Measurements from ENCODE around the gene HRAS. TPM values are rescaled to one million over a fixed set of nuclear protein-coding genes. Genes with fewer than 3 reads are reported as not detected.

HRAS gene
- total RNA-seq, 1 experiment from 2014 or later: 47.2 TPM

GRCh38 chr11:556662-557256 lies 21.4 kb upstream of the HRAS start:
- POLR2A ChIA-PET (ENCODE audit: unreplicated experiment): no interaction called here
- intact Hi-C loops (cut with micrococcal nuclease; ENCODE audit: unreplicated experiment): no loop called here

GRCh38 chr11:555780-556661 lies 20.6 kb upstream of the HRAS start:
- Histone ChIP-seq H3K9me3 (ENCODE audit: insufficient read depth, low read depth) (no peaks in the 10 kb centered on the region), H3K9me2 (ENCODE audit: insufficient read depth) (no peaks in the 10 kb centered on the region), H3F3A (ENCODE audit: insufficient read depth, low read depth) (peaks cover 11% of the 10 kb centered on the region; the same call in 1 of the 2 replicates), H3K79me2 (ENCODE audit: low read depth) (no peaks in the 10 kb centered on the region), H3K27ac (no peak overlapping the region), H3K36me3 (ENCODE audit: low read depth) (no peaks in the 10 kb centered on the region), H2AFZ (no peak overlapping the region), H3K4me1 (replicated peaks; ENCODE audit: insufficient read depth) (no peaks in the 10 kb centered on the region), H4K20me1 (ENCODE audit: insufficient read depth) (no peaks in the 10 kb centered on the region), H3K27me3 (ENCODE audit: insufficient read depth, low read depth) (no peaks in the 10 kb centered on the region), H3K4me2 (no peak overlapping the region), H3K4me3 (no peak overlapping the region)
- BruUV-seq (replicated peaks): no TSS peak
- no peak for DNase-seq
- ChIA-PET POLR2A (ENCODE audit: unreplicated experiment) (no interaction called here), CTCF (no interaction called here)
- intact Hi-C loops (cut with micrococcal nuclease; ENCODE audit: unreplicated experiment): no loop called here
- TF ChIP-seq, protein P1, sequence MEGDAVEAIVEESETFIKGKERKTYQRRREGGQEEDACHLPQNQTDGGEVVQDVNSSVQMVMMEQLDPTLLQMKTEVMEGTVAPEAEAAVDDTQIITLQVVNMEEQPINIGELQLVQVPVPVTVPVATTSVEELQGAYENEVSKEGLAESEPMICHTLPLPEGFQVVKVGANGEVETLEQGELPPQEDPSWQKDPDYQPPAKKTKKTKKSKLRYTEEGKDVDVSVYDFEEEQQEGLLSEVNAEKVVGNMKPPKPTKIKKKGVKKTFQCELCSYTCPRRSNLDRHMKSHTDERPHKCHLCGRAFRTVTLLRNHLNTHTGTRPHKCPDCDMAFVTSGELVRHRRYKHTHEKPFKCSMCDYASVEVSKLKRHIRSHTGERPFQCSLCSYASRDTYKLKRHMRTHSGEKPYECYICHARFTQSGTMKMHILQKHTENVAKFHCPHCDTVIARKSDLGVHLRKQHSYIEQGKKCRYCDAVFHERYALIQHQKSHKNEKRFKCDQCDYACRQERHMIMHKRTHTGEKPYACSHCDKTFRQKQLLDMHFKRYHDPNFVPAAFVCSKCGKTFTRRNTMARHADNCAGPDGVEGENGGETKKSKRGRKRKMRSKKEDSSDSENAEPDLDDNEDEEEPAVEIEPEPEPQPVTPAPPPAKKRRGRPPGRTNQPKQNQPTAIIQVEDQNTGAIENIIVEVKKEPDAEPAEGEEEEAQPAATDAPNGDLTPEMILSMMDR (conservative IDR thresholded peaks at IDR 0.05): no peak
- TF ChIP-seq EZH2 (IDR thresholded peaks at IDR 0.05; ENCODE audit: low read depth): no peak

More at GRCh38 chr11:556662-557256, 21.4 kb upstream of the HRAS start:
- DNase-seq: no peak
- BruUV-seq (replicated peaks): no TSS peak
- Histone ChIP-seq H3K27ac (no peak overlapping the region), H2AFZ (no peak overlapping the region), H3K9me3 (ENCODE audit: insufficient read depth, low read depth) (no peaks in the 10 kb centered on the region), H3K4me1 (replicated peaks; ENCODE audit: insufficient read depth) (no peaks in the 10 kb centered on the region), H3K9me2 (ENCODE audit: insufficient read depth) (no peaks in the 10 kb centered on the region), H3K27me3 (ENCODE audit: insufficient read depth, low read depth) (no peaks in the 10 kb centered on the region), H3K79me2 (ENCODE audit: low read depth) (peaks cover 5% of the 10 kb centered on the region; the same call in 1 of the 2 replicates), H3F3A (ENCODE audit: insufficient read depth, low read depth) (peaks cover 11% of the 10 kb centered on the region; the same call in 1 of the 2 replicates), H3K4me3 (no peak overlapping the region), H4K20me1 (ENCODE audit: insufficient read depth) (no peaks in the 10 kb centered on the region; the same call in 1 of the 2 replicates), H3K4me2 (no peak overlapping the region), H3K36me3 (ENCODE audit: low read depth) (no peaks in the 10 kb centered on the region)
- TF ChIP-seq, protein P1 (conservative IDR thresholded peaks at IDR 0.05): no peak
- TF ChIP-seq EZH2 (IDR thresholded peaks at IDR 0.05; ENCODE audit: low read depth): no peak
- CTCF ChIA-PET: no interaction called here

GRCh38 chr11:555227-555779 lies 19.9 kb upstream of the HRAS start:
- Histone ChIP-seq H3K27me3 (ENCODE audit: insufficient read depth, low read depth) (no peaks in the 10 kb centered on the region), H3F3A (ENCODE audit: insufficient read depth, low read depth) (peaks cover 11% of the 10 kb centered on the region; the same call in 1 of the 2 replicates), H3K4me2 (no peak overlapping the region), H3K9me3 (ENCODE audit: insufficient read depth, low read depth) (no peaks in the 10 kb centered on the region), H2AFZ (no peak overlapping the region), H3K4me3 (no peak overlapping the region), H3K4me1 (replicated peaks; ENCODE audit: insufficient read depth) (no peaks in the 10 kb centered on the region), H3K9me2 (ENCODE audit: insufficient read depth) (no peaks in the 10 kb centered on the region), H3K36me3 (ENCODE audit: low read depth) (no peaks in the 10 kb centered on the region), H4K20me1 (ENCODE audit: insufficient read depth) (no peaks in the 10 kb centered on the region), H3K27ac (no peak overlapping the region), H3K79me2 (ENCODE audit: low read depth) (no peaks in the 10 kb centered on the region)
- CTCF ChIA-PET: interaction anchor here (1.2 kb wide), 1 partner anchor 171 kb away, joined by 3 read pairs; no protein-coding TSS in a partner anchor
- intact Hi-C loops (cut with micrococcal nuclease; ENCODE audit: unreplicated experiment): no loop called here
- POLR2A ChIA-PET (ENCODE audit: unreplicated experiment): no interaction called here
- no peak for DNase-seq
- BruUV-seq (replicated peaks): no TSS peak
- TF ChIP-seq, protein P1 (conservative IDR thresholded peaks at IDR 0.05): no peak
- TF ChIP-seq EZH2 (IDR thresholded peaks at IDR 0.05; ENCODE audit: low read depth): no peak
